HG02870 (cell line): ENCODE results near the gene POU2F1.

Experiments used
- ATAC-seq: cut with Tn5 transposase; IDR thresholded peaks from one replicate; pipeline ENCODE4 v1.9.1; 2021; ENCODE audit warnings: mild to moderate bottlenecking, moderate library complexity; ENCODE audit not compliant: unreplicated experiment

Gene POU2F1

DNA sequence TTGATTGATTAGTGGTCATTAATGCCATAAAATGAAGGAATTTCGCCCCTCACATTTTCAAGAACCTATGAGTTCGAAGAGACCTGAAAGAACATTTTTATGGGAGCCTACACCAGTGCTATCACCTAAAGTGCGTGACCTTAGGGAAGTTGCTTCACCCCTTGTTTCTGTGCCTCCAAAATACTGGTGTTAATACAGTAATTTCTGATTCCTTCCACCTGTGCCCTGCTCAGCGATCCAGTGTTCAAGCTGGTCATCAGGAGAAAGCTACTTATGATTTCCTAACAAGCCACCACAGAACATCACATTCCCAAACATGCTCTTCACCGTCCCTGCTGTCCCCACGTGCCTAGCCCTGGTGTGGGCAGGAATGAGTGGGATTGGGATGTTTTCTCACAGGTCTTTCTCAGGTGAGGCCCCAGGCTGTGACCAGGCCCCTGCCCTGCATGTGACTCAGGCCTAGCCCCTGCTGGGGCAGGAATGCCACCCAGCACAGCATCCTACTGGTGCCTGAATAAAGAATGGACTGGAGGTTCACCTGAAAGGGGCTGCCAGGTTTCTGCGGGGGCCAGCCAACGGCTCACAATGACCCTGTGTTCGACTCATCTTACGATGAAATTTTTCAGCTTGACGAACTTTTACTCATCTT lies 237.4 kb downstream of the POU2F1 start:
- ATAC-seq = no peak

DNA sequence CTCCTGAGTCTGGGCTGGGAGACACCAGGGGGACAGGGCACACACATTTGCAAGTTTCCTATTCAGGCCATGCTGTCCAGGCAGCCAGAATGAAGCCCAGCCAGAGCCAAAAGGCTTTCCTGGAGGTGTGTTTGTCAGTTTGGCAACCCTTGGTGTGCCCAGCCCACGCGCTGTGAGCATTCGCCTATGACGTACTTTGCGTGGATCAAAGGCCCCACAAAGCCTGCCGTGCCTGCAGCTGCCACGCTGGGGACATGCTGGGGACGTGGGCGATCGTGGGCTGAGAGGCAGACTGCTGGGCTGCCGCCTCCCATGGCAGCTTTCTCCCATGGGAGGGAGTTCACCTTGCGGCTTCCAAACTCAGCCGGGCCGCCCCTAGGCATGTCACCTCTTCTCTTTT lies 240.2 kb downstream of the POU2F1 start:
- ATAC-seq = no peak

DNA sequence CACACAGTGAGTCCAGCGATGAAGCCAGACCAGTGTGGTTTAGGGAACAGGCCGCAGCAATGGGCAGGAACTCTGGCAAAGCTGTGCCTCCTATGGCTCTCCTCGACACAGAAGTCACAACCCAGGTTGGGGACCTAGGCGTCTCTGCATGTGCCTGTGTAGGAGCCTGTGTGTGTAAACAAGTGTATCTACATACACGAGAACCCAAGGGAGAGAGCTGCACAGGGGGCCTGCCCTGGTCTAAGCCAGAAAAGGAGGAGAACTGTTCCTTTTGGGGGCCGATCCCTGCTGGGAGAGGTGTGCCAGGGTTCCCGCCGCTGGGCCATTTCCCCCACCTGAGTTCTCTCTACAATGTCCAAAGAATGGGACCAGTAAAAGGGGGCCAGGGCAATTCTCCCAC lies 241.7 kb downstream of the POU2F1 start:
- no peak for ATAC-seq

DNA sequence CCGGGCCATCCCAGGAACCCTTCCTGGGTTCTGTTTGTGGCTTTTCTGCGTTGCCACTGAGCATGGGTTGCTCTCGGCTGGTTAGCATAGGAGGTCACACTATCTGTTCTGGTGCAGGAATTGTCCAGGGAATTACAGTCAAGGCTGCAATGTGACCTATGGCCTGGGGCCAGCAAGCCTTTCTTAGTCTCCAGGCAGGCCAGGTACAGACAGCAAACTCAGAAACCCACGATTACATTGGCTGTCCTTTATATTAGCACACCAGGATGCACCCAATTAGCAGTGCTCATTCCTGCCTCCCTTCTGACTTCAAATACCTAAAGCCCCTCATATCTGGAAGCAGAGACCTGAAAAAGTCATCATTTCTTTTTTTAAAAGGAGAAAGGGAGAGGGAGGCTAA lies 242.4 kb downstream of the POU2F1 start:
- ATAC-seq = no peak

DNA sequence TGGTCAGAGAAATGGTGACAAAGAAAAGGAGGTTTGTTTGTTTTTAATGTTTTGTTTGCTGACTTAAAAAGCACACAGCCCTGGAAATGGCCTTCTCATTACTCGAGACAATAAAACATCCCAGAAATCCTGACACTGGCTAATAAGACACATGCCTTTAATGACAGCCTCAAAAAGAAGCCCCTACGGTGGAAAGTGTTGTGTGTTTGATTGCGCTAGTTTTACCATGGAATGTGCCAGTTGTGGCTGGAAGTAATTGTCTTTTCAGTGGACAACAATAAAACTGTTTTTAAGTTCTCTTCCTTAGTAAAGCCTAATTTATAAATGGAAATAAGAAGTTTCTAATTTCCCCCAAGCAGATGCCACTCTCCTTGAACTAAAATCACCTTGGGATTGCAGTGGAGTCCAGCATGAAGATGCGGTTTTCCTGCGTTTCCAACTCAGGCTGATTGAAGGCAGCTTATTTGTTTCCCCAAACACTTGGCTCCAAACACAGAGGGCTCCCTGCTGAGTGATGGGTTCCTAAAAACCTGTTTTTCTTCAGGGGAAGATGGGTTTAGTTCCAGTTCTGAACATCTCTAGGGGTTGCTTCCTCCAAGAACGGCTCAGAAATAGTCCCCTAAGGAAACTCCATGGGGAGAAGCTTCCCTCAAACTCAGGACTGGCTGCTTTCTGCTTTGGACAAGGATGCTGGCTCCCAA lies 243.3 kb downstream of the POU2F1 start:
- ATAC-seq = no peak

DNA sequence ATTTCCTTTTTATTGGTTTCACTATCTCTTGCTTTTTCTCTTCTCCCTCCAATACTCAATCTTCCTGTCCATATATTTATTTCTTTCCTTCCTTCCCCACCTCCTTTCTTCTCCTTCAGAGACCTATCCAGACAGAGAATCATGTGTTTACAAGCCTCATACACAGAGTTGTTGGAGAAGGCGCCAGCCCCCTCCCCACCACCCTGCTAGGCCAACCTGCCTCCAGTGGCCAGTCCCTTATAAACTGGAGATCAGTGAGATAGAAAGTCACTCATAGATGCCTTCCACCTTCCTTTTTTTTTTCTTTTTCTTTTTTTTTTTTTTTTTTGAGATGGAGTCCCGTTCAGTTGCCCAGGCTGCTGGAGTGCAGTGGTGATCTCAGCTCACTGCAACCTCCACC lies 244.3 kb downstream of the POU2F1 start:
- ATAC-seq = no peak

DNA sequence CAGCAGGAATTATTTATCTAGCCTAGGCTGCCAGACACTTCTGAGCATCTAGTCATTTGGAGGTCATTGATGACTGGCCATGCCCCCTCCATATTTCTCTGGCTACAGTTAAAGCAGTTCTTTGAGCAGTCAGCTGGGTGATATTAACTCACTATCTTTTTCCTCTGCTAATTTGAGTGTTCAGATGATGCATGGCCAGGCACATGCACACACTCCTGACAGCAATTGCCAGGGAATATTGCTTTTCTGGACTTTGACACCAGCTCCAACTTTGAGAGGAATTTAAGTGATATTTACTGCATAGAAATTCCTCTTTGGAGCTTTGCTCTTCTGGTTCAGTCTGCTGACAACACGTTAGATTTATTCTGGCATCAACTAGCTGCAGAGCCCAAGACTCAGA lies 245.1 kb downstream of the POU2F1 start:
- no peak for ATAC-seq

DNA sequence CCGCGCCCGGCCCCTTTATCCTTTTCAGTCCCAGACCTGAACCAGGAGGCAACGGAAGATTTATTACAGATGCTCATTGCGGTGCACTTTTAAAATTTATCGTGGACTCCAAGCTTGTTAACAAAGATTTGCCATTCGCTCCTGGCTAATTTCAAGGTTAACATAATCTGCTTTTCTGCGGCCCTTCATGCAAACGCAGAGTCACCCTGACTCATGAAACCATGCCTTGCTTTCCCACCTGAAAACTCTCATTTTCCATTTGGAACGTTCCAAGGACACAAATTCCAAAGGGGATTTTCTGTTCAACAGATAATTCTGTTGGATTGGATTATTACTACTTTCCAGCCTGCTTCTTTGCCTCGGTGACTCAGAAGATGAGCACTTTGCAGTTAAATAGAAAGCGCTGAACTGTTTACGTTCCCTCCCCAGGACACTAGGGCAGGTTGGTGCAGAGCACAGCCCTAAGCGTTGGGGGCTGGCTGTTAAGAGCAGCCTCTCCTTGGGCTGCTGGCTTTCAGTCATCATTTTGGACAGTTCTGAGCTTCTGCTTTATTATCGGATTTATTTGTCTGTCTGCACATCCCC lies 246.5 kb downstream of the POU2F1 start:
- ATAC-seq = no peak

DNA sequence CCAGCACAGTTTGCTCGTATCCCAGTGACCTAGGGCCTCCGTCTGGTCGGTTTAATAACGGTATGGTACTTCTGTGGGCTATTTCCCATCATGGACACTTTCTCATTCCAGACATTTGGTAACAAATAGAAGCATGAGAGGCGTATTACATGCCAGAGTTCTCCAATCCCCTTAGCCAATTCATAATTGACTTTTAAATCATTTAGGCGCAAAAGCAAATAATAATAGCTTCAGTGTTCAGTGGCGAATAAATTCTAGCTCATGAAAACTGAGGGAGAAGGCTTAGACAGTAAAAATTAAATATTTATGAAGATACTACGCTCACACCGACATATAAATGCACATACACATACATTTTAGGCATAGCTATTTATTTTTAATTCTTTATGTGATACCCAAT lies 247.1 kb downstream of the POU2F1 start:
- ATAC-seq = no peak

DNA sequence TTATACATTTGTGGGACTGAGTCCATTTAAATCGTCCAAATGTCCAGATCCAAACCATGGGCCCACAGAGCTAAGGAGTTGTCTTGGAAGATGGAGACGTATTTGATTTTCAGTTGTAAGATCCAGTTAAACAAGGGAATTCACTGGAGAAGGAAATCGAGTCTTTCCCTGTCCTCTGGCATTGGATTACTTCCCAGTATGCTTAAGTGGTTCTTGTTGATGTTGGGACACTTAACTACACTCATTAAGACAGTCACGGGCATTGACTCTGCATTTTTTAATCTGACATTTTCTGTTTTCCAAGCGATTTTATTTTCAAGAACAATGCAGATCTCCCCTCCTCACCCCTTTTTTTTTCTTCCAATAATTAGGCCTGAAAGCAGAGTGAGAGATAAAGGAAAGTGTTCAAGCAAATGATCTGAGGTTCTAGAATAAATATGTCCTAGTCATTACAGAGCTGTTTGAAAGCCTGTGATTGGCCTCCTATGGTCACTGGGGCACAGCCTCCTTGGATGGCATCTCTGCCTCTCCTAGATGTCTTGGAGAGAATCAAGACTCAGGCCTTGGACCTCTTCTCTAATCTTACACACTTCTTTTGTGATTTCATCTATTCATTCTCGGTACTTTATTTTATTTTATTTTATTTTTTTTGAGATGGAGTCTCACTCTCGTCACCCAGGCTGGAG lies 248.7 kb downstream of the POU2F1 start:
- ATAC-seq = no peak

DNA sequence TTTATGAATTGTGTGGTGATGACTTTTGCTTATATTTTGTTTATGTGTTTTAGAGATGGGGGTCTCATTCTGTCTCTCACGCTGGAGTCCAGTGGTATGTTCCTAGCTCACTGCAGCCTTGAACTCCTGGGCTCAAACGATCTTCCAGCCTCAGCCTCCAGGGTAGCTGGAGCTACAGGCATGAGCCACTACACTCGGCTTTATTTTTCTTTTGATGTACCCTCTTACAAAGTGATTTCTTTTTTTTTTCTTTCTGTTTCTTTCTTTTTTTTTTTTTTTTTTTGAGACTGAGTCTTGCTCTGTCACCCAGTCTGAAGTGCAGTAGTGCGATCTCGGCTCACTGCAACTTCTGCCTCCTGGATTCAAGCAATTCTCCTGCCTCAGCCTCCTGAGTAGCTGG lies 250.9 kb downstream of the POU2F1 start:
- ATAC-seq = no peak

DNA sequence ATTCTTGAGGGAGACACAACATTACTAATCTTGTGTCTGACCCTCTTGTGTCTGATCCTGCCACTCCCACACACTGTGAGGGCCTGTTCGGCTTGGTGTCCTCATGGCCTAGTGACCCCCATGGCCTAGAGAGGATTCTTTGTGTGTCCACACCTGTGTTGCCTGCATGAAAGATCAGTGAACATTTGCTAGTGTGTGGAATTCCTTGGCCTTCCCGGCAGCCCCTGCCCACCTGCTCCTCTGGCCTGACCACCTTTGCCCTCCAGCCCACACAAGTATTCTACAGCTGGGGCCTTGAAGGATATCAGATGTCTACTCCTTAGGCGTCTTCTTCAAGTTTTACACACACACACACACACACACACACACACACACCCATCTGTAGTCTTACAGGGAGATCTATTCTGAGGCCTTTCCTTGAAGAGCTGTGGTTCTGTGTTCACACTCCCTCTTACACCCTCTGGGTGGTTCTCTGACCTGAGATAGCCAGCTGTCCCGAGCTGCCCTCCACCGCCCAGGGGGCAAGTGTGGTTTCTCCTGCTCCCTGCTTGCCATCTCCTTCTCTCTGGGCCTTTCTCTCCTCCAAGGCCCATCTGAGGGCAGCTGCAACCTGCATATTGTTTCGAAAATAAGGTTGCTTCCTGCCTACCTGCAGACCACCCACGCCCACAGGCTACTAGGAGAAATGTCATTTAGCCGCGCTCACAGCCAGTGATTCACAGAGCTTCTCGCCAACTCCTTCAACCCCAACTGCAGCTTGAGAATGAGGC lies 252.3 kb downstream of the POU2F1 start:
- no peak for ATAC-seq

DNA sequence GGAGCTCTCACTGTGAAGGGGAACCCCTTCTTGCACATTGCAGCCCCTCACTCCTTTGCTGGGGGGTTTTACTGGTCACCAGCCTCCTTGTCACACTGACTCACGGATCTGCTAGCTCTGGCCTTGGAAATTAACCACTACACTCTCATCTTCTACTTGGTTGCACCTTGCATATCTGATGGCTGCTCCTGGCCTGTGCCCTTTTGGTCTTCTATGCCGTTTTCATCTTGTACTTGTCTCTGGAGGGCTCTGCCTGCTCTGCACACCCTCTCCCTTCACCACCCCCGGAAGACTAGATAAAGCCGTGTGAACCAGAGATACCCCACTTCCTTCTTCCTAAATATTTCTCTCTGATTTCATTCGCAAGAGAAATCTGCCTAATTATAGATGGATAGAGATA lies 253.1 kb downstream of the POU2F1 start:
- ATAC-seq = no peak

DNA sequence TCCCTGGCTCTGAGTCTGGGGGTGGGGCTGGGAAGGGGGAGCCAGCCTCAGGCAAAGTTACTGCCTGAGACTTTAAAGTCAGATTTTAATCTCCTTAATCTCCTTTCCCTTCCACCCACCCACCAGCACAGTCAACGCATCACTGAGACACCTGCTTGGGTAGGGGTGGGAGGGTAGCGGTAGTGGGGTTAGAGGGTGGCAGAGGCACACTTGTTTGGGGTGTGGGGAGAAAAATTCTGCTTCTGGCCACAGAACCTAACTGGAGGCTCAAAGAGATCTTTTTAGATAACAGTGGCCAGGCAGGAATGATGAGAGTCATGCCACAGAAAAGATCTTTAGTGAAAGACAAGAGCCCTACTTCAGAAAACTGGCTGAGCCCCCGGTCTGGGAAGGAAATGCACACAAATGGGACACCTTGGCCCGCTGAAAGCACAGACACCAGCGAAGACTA lies 253.5 kb downstream of the POU2F1 start:
- no peak for ATAC-seq

DNA sequence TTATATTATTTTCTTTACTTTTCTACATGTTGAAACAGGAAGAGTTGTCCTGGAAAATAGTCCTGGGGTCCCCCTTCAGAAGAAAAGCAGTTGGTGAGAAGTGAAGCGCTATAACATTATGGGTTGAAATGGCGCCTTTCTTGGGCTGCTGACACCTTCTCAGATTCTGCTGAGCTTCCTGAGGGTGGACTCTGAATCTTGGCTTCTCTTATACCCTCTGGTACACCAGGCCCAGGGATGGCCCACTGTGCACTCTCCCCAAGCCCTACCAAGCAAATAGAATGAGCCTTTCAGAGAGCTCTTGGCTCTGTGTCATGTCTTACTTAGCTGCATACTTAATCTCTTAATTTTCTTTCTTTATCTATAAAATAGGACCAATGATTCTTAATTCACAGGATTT lies 255.4 kb downstream of the POU2F1 start:
- no peak for ATAC-seq
